OCI-LY1 (cell line): ENCODE data around the gene ZNF593.

ENCODE experiments used
- H2AFZ ChIP-seq: fragments of 200-600 bp; sonication (generic), shearing (Covaris generic); 2 replicates; pipeline ENCODE4 v1.6.0; 2014; ENCODE audit warnings: antibody characterized with exemption, mild to moderate bottlenecking, low read length
- H3F3A ChIP-seq: fragments of 200-600 bp; sonication (generic), shearing (Covaris generic); 2 replicates; pipeline ENCODE4 v1.6.0; 2014; ENCODE audit warnings: mild to moderate bottlenecking, antibody characterized with exemption, low read length, moderate library complexity; ENCODE audit not compliant: insufficient read depth
- H3K27ac ChIP-seq: fragments of 200-600 bp; sonication (generic); 2 replicates; pipeline ENCODE4 v1.5.1; 2014; ENCODE audit warnings: low read length, mixed run types, mild to moderate bottlenecking, low read depth; ENCODE audit not compliant: poor library complexity, severe bottlenecking
- H3K27me3 ChIP-seq: fragments of 200-600 bp; sonication (generic); 2 replicates; pipeline ENCODE4 v1.6.0; 2014; ENCODE audit warnings: antibody characterized with exemption, mild to moderate bottlenecking, low read length, moderate library complexity; ENCODE audit not compliant: insufficient read depth
- H3K36me3 ChIP-seq: fragments of 200-600 bp; sonication (generic); 2 replicates; pipeline ENCODE4 v1.6.1; 2014; ENCODE audit warnings: mild to moderate bottlenecking, antibody characterized with exemption, low read length, moderate library complexity, mixed read lengths; ENCODE audit not compliant: insufficient read depth
- H3K4me1 ChIP-seq: fragments of 200-600 bp; sonication (generic); 2 replicates; pipeline ENCODE4 v1.5.1; 2014; ENCODE audit warnings: mild to moderate bottlenecking, low read length, moderate library complexity; ENCODE audit not compliant: insufficient read depth, severe bottlenecking
- H3K4me2 ChIP-seq: fragments of 200-600 bp; sonication (generic), shearing (Covaris generic); 2 replicates; pipeline ENCODE4 v1.6.1; 2014; ENCODE audit warnings: low read length
- H3K4me3 ChIP-seq: fragments of 200-600 bp; sonication (generic); 2 replicates; pipeline ENCODE4 v1.5.1; 2014; ENCODE audit warnings: low read length, low read depth, mild to moderate bottlenecking, mixed read lengths; ENCODE audit not compliant: poor library complexity, severe bottlenecking
- H3K79me2 ChIP-seq: fragments of 200-600 bp; shearing (Covaris generic); 2 replicates; pipeline ENCODE4 v1.6.1; 2016; ENCODE audit warnings: mixed run types, low read length, mixed read lengths; ENCODE audit not compliant: insufficient read depth
- H3K9ac ChIP-seq: fragments of 200-600 bp; sonication (generic), shearing (Covaris generic); 2 replicates; pipeline ENCODE4 v1.6.1; 2014; ENCODE audit warnings: mild to moderate bottlenecking, low read length, mixed read lengths
- H3K9me2 ChIP-seq: fragments of 200-600 bp; sonication (generic), shearing (Covaris generic); 2 replicates; pipeline ENCODE4 v1.6.1; 2014; ENCODE audit warnings: low read depth, mild to moderate bottlenecking, low read length, mixed read lengths
- H3K9me3 ChIP-seq: fragments of 200-600 bp; shearing (Covaris generic); 2 replicates; pipeline ENCODE4 v1.6.1; 2014; ENCODE audit warnings: low read length, mixed read lengths
- H4K20me1 ChIP-seq: fragments of 200-600 bp; sonication (generic), shearing (Covaris generic); 2 replicates; pipeline ENCODE4 v1.6.0; 2016; ENCODE audit warnings: mild to moderate bottlenecking, low read length; ENCODE audit not compliant: insufficient read depth
- EZH2 ChIP-seq: fragments of 200-600 bp; sonication (generic), shearing (Covaris generic); IDR thresholded peaks from 2 replicates; pipeline ENCODE4 v1.8.0; 2017; ENCODE audit warnings: borderline replicate concordance, mixed run types, mild to moderate bottlenecking, antibody characterized with exemption, low read length, moderate library complexity, mixed read lengths
- TF ChIP-seq, protein P1 (sequence below): fragments of 200-600 bp; sonication (generic), shearing (Covaris generic); IDR thresholded peaks from 2 replicates; pipeline ENCODE4 v1.5.1; 2017; ENCODE audit warnings: mild to moderate bottlenecking, antibody characterized with exemption, low read length, moderate library complexity, mixed read lengths

ZNF593 gene

GRCh38 chr1:26153966-26154532, 15.7 kb upstream of the ZNF593 start:
- Histone ChIP-seq H3K4me2 (no peak overlapping the region), H2AFZ (no peak overlapping the region)

DNA sequence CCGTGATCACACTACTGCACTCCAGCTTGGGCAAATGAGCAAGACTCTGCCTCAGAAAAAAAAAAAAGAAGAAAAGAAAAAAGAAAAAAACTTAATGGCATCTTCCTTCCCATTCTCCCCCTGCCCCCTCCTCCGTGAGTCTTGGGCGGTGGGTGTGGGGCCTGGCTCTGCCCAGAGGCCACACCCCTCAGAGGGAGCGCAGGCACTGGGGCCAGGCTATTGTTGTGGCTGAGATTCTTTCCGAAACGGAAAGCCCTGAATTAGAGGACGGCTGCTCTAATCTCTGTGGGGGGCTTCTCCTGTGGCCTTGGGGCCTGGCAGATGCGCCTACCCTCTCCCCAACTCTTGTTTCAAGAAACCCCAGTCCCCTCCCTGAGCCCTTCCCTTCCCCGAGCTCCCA, 15.0 kb upstream of the ZNF593 start:
- H3K36me3 ChIP-seq = no peaks in the 10 kb centered on the region
- H3K79me2 ChIP-seq = no peaks in the 10 kb centered on the region
- H4K20me1 ChIP-seq = no peaks in the 10 kb centered on the region
- H3K27me3 ChIP-seq = peaks cover 12% of the 10 kb centered on the region
- TF ChIP-seq, protein P1, sequence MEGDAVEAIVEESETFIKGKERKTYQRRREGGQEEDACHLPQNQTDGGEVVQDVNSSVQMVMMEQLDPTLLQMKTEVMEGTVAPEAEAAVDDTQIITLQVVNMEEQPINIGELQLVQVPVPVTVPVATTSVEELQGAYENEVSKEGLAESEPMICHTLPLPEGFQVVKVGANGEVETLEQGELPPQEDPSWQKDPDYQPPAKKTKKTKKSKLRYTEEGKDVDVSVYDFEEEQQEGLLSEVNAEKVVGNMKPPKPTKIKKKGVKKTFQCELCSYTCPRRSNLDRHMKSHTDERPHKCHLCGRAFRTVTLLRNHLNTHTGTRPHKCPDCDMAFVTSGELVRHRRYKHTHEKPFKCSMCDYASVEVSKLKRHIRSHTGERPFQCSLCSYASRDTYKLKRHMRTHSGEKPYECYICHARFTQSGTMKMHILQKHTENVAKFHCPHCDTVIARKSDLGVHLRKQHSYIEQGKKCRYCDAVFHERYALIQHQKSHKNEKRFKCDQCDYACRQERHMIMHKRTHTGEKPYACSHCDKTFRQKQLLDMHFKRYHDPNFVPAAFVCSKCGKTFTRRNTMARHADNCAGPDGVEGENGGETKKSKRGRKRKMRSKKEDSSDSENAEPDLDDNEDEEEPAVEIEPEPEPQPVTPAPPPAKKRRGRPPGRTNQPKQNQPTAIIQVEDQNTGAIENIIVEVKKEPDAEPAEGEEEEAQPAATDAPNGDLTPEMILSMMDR = no peak
- no peak for TF ChIP-seq EZH2
- no peak overlapping the region for H3K9ac ChIP-seq
- no peaks in the 10 kb centered on the region for H3K9me2 ChIP-seq
- no peak overlapping the region for H3K4me3 ChIP-seq
- no peak overlapping the region for H2AFZ ChIP-seq
- H3K27ac ChIP-seq = no peak overlapping the region
- no peaks in the 10 kb centered on the region for H3K9me3 ChIP-seq
- no peak overlapping the region for H3K4me2 ChIP-seq
- no peaks in the 10 kb centered on the region for H3F3A ChIP-seq
- no peaks in the 10 kb centered on the region for H3K4me1 ChIP-seq

More at GRCh38 chr1:26153966-26154532, 15.7 kb upstream of the ZNF593 start:
- Histone ChIP-seq H3K9ac (no peak overlapping the region), H3K36me3 (no peaks in the 10 kb centered on the region), H3K9me3 (no peaks in the 10 kb centered on the region), H3F3A (no peaks in the 10 kb centered on the region), H3K79me2 (no peaks in the 10 kb centered on the region), H3K4me1 (no peaks in the 10 kb centered on the region), H3K27me3 (peaks cover 13% of the 10 kb centered on the region), H3K27ac (no peak overlapping the region), H3K4me3 (no peak overlapping the region), H4K20me1 (no peaks in the 10 kb centered on the region), H3K9me2 (no peaks in the 10 kb centered on the region)
- TF ChIP-seq EZH2 = no peak
- TF ChIP-seq, protein P1 = no peak

DNA sequence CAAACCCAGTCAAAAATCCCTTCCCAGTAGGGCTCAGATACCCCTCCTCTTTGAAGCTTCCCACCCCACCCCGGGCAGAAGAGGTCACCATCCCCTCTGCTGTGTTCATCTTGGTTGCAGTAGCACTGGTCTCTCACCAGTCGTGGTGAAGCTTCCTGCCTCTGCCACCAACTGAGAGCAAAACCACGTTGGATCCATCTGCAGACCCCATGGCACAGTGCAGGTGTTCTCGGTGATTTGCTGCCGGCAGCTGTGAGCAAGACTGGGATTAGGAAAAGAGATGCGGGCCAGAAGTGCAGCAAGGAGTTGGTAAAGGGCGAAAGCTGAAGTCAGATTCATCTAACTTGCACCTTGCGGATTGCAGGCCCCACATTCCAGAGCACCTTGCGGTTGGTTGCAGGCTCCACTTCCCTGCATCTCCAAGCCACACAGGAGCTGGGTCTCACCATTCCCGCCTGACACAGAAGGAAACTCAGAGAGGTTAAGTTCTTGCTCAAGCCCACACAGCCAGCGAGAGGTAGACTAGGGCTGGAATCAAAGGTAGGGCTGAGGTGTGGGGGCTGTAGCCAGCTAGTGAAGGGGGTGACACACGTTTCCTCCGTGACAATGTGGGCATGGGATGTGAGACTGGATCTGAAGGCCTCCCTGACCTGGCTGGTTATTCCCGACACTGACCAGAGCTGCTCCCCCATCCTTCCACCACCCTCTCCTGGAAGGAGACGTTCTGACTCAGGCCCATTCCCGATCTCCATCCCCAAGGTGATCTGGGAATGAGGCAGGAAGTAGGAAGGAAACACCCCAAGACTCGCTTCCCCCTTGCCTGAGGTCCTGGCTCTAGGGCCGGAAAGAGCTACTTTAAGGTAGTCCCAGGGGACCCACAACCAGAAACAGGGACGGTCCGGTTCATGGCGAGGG, 14.1 kb upstream of the ZNF593 start:
- Histone ChIP-seq H2AFZ (no peak overlapping the region), H3K4me2 (no peak overlapping the region), H3K79me2 (no peaks in the 10 kb centered on the region), H4K20me1 (no peaks in the 10 kb centered on the region), H3K4me3 (no peak overlapping the region), H3K4me1 (no peaks in the 10 kb centered on the region), H3K27ac (no peak overlapping the region), H3K9me3 (no peaks in the 10 kb centered on the region), H3K9ac (no peak overlapping the region), H3K36me3 (no peaks in the 10 kb centered on the region), H3K27me3 (peaks cover 6% of the 10 kb centered on the region; the same call in 1 of the 2 replicates), H3F3A (no peaks in the 10 kb centered on the region), H3K9me2 (no peaks in the 10 kb centered on the region)
- TF ChIP-seq EZH2 = no peak
